ENCODE measurements around the gene GCGR.

DNA sequence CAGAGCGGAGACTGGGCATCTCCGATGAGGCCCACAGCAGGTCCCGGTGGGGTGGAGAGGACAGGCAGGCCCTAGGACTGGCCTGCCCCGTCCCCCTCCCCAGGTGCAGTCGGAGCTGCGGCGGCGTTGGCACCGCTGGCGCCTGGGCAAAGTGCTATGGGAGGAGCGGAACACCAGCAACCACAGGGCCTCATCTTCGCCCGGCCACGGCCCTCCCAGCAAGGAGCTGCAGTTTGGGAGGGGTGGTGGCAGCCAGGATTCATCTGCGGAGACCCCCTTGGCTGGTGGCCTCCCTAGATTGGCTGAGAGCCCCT lies 9.4 kb downstream of the GCGR start:
- TF ChIP-seq POLR2AphosphoS5 (IDR thresholded peaks at IDR 0.05; ENCODE audit: low read depth, low read length) (no peak), POLR2A (IDR thresholded peaks at IDR 0.05; ENCODE audit: low read depth, low read length) (no peak)

Data from GM12892 (cell line).